MCF 10A (cell line): ENCODE data around the gene MFSD6L. TPM values are rescaled to one million over a fixed set of nuclear protein-coding genes. Genes with fewer than 3 reads are reported as not detected.

Experiments
- BruUV-seq: library from RNA; stranded (reverse); fragments of 400-500 nt; replicated peaks from 2 replicates; lab custom pipeline; 2021; lab: Mats Ljungman, UMichigan
- CTCF ChIA-PET: fragments of 300-600 bp; sonication (Branson Sonifier 250); formaldehyde crosslinking; extraction: SDS; loops from one replicate; lab custom pipeline; 2021; ENCODE audit warnings: antibody characterized with exemption, inconsistent platforms; lab: Yijun Ruan, JAX
- POLR2A ChIA-PET: fragments of 300-600, 350-650 bp; sonication (Branson Sonifier 250); formaldehyde crosslinking; extraction: SDS; loops from one replicate; lab custom pipeline; 2020; ENCODE audit warnings: antibody characterized with exemption, inconsistent platforms; lab: Yijun Ruan, JAX
- DNase-seq: peaks from one replicate; pipeline ENCODE4 v3.0.0-alpha.2; 2018; ENCODE audit not compliant: unreplicated experiment
- H3K27ac Mint-ChIP-seq: one replicate; pipeline ENCODE4 v1.8.0; 2022; ENCODE audit warnings: mild to moderate bottlenecking, low read depth, mixed read lengths; ENCODE audit not compliant: unreplicated experiment
- H3K27me3 Mint-ChIP-seq: one replicate; pipeline ENCODE4 v1.8.0; 2022; ENCODE audit warnings: mixed read lengths; ENCODE audit not compliant: insufficient read depth, unreplicated experiment
- H3K36me3 Mint-ChIP-seq: one replicate; pipeline ENCODE4 v1.8.0; 2022; ENCODE audit warnings: mild to moderate bottlenecking, moderate library complexity, mixed read lengths; ENCODE audit not compliant: insufficient read depth, unreplicated experiment
- H3K4me1 Mint-ChIP-seq: one replicate; pipeline ENCODE4 v1.8.0; 2022; ENCODE audit warnings: mixed read lengths; ENCODE audit not compliant: insufficient read depth, unreplicated experiment
- H3K4me3 Mint-ChIP-seq: one replicate; pipeline ENCODE4 v1.8.0; 2022; ENCODE audit warnings: mild to moderate bottlenecking, moderate library complexity, mixed read lengths; ENCODE audit not compliant: unreplicated experiment
- H3K9me3 Mint-ChIP-seq: one replicate; pipeline ENCODE4 v1.8.0; 2022; ENCODE audit warnings: mixed read lengths; ENCODE audit not compliant: unreplicated experiment
- CTCF ChIP-seq: fragments of 200-600 bp; IDR thresholded peaks from one replicate; pipeline ENCODE4 v1.8.0; 2022; ENCODE audit warnings: antibody characterized with exemption, mild to moderate bottlenecking; ENCODE audit not compliant: unreplicated experiment
- intact Hi-C: fragments of 100-400 bp; cut with micrococcal nuclease; formaldehyde crosslinking; loops from 2 replicates; pipeline ENCODE4 v1.14.1; 2022
- total RNA-seq: library from RNA; stranded (reverse); gene quantifications from 2 replicates; pipeline ENCODE4 v1.2.3, GENCODE V29; 2022

MFSD6L gene
- total RNA-seq, 1 experiment from 2014 or later, result not detected

DNA sequence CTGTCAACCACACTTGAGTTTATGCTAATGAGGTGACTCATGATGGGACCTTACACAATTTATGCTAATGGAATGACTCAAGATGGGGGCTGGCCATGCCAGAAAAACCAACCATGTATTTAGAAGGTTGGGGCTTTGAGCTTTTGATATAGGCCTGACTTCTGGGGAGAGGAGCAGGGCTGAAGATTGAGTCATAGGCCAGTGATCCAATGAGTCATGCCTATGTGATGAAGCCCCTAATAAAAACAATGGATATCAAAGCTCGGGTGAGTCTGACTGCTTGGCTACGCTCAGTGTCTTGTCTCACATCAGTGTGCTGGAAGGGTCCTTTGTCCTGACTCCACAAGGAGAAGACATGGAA lies 7.3 kb downstream of the MFSD6L start:
- Mint-ChIP-seq H3K9me3 (peaks cover 22% of the 10 kb centered on the region), H3K27ac (no peak overlapping the region), H3K27me3 (no peaks in the 10 kb centered on the region), H3K36me3 (no peaks in the 10 kb centered on the region), H3K4me3 (no peak overlapping the region), H3K4me1 (no peaks in the 10 kb centered on the region)
- CTCF ChIA-PET, result interaction anchor here (0.6 to 1.0 kb wide), 2 partner anchors 109 to 599 kb away, joined by 3 to 4 read pairs; no protein-coding TSS in a partner anchor
- POLR2A ChIA-PET, result no interaction called here
- DNase-seq, result peak; percentile 50
- intact Hi-C loops, result no loop called here
- no peak for TF ChIP-seq CTCF
- no TSS peak for BruUV-seq

DNA sequence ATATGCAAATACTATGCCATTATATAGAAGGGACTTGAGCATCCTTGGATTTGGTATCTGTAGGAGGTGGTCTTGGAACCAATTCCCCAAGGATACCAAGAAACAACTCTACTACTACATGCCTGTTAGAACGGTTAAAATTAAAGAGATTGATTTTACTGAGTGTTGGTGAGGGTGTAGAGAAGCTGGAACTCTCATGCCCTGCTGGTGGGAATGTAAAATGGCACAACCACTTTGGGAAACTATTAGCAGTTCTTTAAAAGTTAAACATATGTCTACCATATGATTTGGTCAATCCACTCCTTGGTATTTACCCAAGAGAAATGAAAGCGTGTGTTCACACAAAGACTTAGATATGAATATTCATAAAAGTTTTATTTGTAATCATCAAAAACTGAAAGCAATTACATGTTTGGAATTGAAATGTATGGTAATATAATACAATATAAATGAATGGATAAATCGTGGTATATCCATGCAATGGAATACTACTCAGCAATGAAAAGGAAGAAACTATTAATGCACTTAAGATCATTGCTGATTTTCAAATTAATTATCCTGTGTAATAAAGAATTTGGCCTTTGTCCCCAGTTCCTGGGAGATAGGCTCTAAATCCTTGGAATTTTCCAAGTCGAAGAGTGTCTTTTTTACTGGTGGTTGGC lies 7.8 kb downstream of the MFSD6L start:
- intact Hi-C loops, result no loop called here
- no peak overlapping the region for H3K4me3 Mint-ChIP-seq

DNA sequence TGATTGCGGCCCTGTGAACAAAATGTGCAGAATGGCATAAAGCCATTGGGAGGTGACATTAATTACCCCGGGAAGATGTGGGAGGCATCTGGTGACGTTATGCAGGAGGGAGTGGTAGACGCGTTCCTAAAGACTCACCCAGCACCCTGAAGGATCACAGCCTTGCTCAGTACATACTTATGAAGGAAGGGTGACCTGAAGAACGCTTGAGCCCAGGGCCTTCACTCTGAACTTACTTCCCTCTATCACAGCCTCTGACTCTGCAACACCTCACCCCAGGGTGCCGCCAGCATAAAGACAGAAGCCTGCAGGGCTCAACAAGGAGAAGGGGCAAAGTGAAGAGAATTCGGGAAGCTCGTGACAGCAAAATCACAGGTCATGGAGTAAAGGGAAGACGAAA lies 9.4 kb downstream of the MFSD6L start:
- Mint-ChIP-seq H3K36me3 (no peaks in the 10 kb centered on the region), H3K27me3 (no peaks in the 10 kb centered on the region), H3K4me3 (no peak overlapping the region), H3K9me3 (peaks cover 22% of the 10 kb centered on the region), H3K4me1 (no peaks in the 10 kb centered on the region), H3K27ac (no peak overlapping the region)
- BruUV-seq, result no TSS peak
- no peak for DNase-seq
- POLR2A ChIA-PET, result no interaction called here
- no peak for TF ChIP-seq CTCF
- intact Hi-C loops, result loop anchor here (5.0 kb wide), 2 partner anchors 157 to 717 kb away; partner anchors contain the start of gene MYH10
- CTCF ChIA-PET, result no interaction called here

More for the DNA sequence above, 7.8 kb downstream of the MFSD6L start:
- no peak for DNase-seq
- Mint-ChIP-seq H3K27me3 (no peaks in the 10 kb centered on the region), H3K4me1 (no peaks in the 10 kb centered on the region), H3K27ac (no peak overlapping the region), H3K9me3 (peaks cover 22% of the 10 kb centered on the region), H3K36me3 (no peaks in the 10 kb centered on the region)
- BruUV-seq, result no TSS peak
- no peak for TF ChIP-seq CTCF
- ChIA-PET POLR2A (interaction anchor here (0.7 kb wide), 1 partner anchor 56 kb away, joined by 3 read pairs; no protein-coding TSS in a partner anchor), CTCF (interaction anchor here (1.0 kb wide), 1 partner anchor 110 kb away, joined by 4 read pairs; no protein-coding TSS in a partner anchor)

DNA sequence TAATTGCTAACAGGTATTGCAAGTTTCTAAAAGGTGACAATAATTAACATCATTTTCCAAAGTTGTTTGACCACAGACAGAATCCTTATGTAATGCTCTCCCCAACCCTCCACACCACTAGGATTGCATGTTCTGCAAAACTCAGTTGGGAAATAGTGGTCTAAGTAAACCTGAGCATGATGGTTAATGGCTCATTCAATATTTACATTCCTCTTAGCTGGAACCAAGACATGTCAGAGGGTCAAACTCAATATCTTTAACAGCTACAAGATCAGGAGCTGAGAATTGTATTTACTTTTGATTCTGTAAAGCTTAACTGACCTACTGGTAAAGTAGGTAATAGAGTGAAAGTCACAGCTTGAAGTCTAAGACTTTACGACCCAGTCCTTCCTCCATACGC lies 10.2 kb downstream of the MFSD6L start:
- Mint-ChIP-seq H3K36me3 (no peaks in the 10 kb centered on the region), H3K4me1 (no peaks in the 10 kb centered on the region), H3K4me3 (no peak overlapping the region), H3K9me3 (peaks cover 22% of the 10 kb centered on the region), H3K27me3 (no peaks in the 10 kb centered on the region), H3K27ac (no peak overlapping the region)
- no TSS peak for BruUV-seq
- DNase-seq, result no peak
- POLR2A ChIA-PET, result no interaction called here
- intact Hi-C loops, result loop anchor here (5.0 kb wide), 2 partner anchors 157 to 717 kb away; partner anchors contain the start of gene MYH10
- CTCF ChIA-PET, result interaction anchor here (0.6 kb wide), 1 partner anchor 302 kb away, joined by 3 read pairs; no protein-coding TSS in a partner anchor
- TF ChIP-seq CTCF, result no peak
